ENCODE data around the gene ZNF175. TPM values are rescaled to one million over a fixed set of nuclear protein-coding genes. Genes with fewer than 3 reads are reported as not detected.
"Not testable (repeated sequence)": the region's sequence is repeated elsewhere in the genome, so short reads cannot be mapped to it uniquely, and the experiment has no call there.

Gene ZNF175
- polyA plus RNA-seq, 2 donors = 1.5 to 1.9 TPM

DNA sequence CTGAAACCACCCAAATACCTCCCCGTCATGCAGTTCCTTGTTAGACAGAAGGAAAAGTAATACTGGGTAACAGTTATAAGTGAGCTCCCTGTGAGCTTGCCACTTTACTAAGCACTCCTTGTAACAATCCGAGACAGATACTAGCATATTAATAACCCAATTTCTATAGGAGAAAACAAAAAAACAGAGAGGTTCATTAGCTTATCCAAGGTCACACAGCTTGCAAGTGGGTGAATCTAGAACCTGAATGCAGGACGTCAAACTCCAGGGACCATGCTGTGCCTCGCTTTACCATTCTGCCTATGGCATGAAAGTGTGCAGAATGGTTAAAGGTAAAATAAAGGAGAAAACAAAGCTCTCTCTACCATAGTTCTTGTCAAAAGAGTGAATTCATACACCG lies 43.7 kb downstream of the ZNF175 start:
- H3K36me3 ChIP-seq (ENCODE audit: control insufficient read depth in 2 of 2, insufficient read depth in 2 of 2, low read length in 1 of 2) = no peaks in the 10 kb centered on the region
- H3K9me3 ChIP-seq (ENCODE audit: control insufficient read depth in 2 of 2, insufficient read depth in 1 of 2, low read depth in 1 of 2, low read length in 1 of 2) = peaks cover 2 to 7% of the 10 kb centered on the region in 2 donors
- no peak overlapping the region for H3K27ac ChIP-seq (ENCODE audit: low read depth in 2 of 2, low read length in 1 of 2)
- WGBS, 2 donors = 67 to 70% methylated on average over 5 of the region's 5 CpGs
- no peak overlapping the region for H3K4me3 ChIP-seq (ENCODE audit: low read depth in 1 of 2, low read length in 2 of 2)
- H3K4me1 ChIP-seq (ENCODE audit: control insufficient read depth in 2 of 2, insufficient read depth in 2 of 2, low read length in 1 of 2) = no peaks in the 10 kb centered on the region
- no peaks in the 10 kb centered on the region for H3K27me3 ChIP-seq (ENCODE audit: control insufficient read depth in 1 of 2, insufficient read depth in 2 of 2, low read length in 2 of 2)

DNA sequence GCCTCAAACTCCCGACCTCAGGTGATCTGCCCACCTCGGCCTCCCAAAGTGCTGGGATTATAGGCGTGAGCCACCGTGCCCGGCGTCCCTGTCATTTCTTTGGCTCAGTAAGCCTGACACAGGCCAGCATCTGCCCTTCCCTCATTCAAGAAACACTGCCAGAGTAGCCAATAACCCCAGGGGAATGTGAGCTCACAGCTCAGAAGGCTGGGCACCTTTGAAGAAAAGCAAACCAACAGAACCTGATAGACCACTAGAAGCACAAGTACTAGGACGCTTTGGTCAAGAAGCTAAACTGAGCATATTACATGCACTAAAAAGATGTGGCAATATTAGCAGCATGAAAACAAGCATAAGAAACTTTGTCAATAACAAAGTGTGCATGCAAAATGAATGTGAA lies 44.9 kb downstream of the ZNF175 start:
- 45 to 69% methylated on average over 7 of the region's 7 CpGs for WGBS, 2 donors
- Histone ChIP-seq H3K27ac (ENCODE audit: low read depth in 2 of 2, low read length in 1 of 2) (no peak overlapping the region), H3K36me3 (ENCODE audit: control insufficient read depth in 2 of 2, insufficient read depth in 2 of 2, low read length in 1 of 2) (no peaks in the 10 kb centered on the region), H3K9me3 (ENCODE audit: control insufficient read depth in 2 of 2, insufficient read depth in 1 of 2, low read depth in 1 of 2, low read length in 1 of 2) (peaks cover 2 to 7% of the 10 kb centered on the region in 2 donors), H3K4me3 (ENCODE audit: low read depth in 1 of 2, low read length in 2 of 2) (no peak overlapping the region), H3K4me1 (ENCODE audit: control insufficient read depth in 2 of 2, insufficient read depth in 2 of 2, low read length in 1 of 2) (no peaks in the 10 kb centered on the region), H3K27me3 (ENCODE audit: control insufficient read depth in 1 of 2, insufficient read depth in 2 of 2, low read length in 2 of 2) (no peaks in the 10 kb centered on the region)

DNA sequence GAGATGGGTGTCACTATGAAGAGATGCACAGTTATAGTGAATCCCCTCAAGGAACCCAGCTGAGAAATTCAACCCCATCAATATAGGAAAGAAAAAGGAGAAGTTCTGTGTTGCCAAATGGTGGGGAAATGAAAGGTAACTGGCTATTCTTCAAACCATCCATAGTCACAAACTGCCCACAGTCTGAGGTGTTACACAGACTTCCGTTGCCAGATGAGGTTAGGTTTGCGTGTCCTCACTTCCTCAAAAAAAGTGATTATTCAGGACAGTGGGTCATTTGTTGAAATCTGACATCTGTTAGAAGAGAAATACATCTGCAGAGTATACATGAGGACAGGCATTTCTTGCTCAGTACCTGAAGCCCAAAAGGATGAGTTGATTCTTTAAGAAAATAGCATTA lies 50.1 kb downstream of the ZNF175 start:
- 48 to 51% methylated on average over 2 of the region's 2 CpGs for WGBS, 2 donors
- Histone ChIP-seq H3K27me3 (ENCODE audit: control insufficient read depth in 1 of 2, insufficient read depth in 2 of 2, low read length in 2 of 2) (no peaks in the 10 kb centered on the region), H3K4me1 (ENCODE audit: control insufficient read depth in 2 of 2, insufficient read depth in 2 of 2, low read length in 1 of 2) (no peaks in the 10 kb centered on the region), H3K36me3 (ENCODE audit: control insufficient read depth in 2 of 2, insufficient read depth in 2 of 2, low read length in 1 of 2) (no peaks in the 10 kb centered on the region), H3K9me3 (ENCODE audit: control insufficient read depth in 2 of 2, insufficient read depth in 1 of 2, low read depth in 1 of 2, low read length in 1 of 2) (no peaks in the 10 kb centered on the region), H3K27ac (ENCODE audit: low read depth in 2 of 2, low read length in 1 of 2) (no peak overlapping the region), H3K4me3 (ENCODE audit: low read depth in 1 of 2, low read length in 2 of 2) (no peak overlapping the region)

DNA sequence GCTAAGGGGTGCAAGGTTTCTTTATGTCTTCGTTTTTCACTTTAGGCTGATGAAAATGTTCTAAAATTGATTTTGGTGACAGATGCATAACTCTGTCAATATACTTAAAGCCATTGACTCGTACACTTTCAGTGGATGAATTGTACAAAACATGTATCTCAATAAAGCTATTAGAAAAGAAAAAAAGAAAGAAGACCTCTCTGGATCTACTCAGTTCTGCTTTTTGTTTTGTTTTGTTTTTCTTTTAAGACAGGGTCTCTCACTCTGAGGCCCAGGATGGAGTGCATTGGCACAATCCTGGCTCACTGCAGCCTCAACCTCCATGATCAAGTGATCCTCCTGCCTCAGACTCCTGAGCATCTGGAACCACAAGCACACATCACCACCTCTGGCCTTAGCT lies 55.6 kb downstream of the ZNF175 start:
- WGBS, 2 donors = 39 to 52% methylated on average over 2 of the region's 2 CpGs
- Histone ChIP-seq H3K9me3 (ENCODE audit: control insufficient read depth in 2 of 2, insufficient read depth in 1 of 2, low read depth in 1 of 2, low read length in 1 of 2) (no peaks in the 10 kb centered on the region), H3K27me3 (ENCODE audit: control insufficient read depth in 1 of 2, insufficient read depth in 2 of 2, low read length in 2 of 2) (no peaks in the 10 kb centered on the region), H3K36me3 (ENCODE audit: control insufficient read depth in 2 of 2, insufficient read depth in 2 of 2, low read length in 1 of 2) (no peaks in the 10 kb centered on the region), H3K27ac (ENCODE audit: low read depth in 2 of 2, low read length in 1 of 2) (no peak overlapping the region), H3K4me1 (ENCODE audit: control insufficient read depth in 2 of 2, insufficient read depth in 2 of 2, low read length in 1 of 2) (peaks cover 0 to 2% of the 10 kb centered on the region in 2 donors), H3K4me3 (ENCODE audit: low read depth in 1 of 2, low read length in 2 of 2) (no peak overlapping the region)

DNA sequence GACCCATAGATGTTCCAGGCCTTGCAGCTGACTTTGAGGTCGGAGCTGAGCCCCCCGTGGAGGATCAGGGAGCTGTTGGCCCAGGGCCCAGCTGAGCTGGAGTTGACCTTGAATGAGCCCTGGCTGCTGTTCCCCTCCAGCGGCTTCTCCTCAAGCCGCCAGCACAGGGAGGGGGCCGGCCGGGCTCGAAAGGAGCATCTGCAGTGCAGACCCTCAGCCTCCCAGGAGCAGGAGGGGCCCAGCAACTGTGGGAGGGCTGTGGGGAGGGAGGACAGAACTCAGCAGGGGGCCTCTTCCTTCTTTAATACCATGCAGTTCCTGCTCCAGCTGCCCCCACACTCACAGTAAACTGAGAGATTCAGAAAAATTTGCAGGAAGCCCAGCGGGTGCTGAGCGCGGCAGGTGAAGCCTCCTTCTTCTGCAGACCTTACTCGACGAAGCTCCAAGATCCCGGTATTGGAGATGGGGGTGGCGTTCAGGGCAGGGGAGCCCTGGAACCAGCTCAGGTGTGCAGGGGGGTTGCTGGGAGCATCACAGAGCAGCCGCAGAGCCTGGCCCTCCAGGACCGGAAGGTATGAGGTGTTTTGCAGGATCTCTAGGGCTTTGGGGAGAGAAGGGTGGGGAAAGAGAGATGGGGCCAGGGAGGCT lies 56.5 kb downstream of the ZNF175 start:
- Histone ChIP-seq H3K9me3 (ENCODE audit: control insufficient read depth in 2 of 2, insufficient read depth in 1 of 2, low read depth in 1 of 2, low read length in 1 of 2) (no peaks in the 10 kb centered on the region), H3K4me3 (ENCODE audit: low read depth in 1 of 2, low read length in 2 of 2) (no peak overlapping the region), H3K27me3 (ENCODE audit: control insufficient read depth in 1 of 2, insufficient read depth in 2 of 2, low read length in 2 of 2) (no peaks in the 10 kb centered on the region), H3K36me3 (ENCODE audit: control insufficient read depth in 2 of 2, insufficient read depth in 2 of 2, low read length in 1 of 2) (no peaks in the 10 kb centered on the region), H3K4me1 (ENCODE audit: control insufficient read depth in 2 of 2, insufficient read depth in 2 of 2, low read length in 1 of 2) (peaks cover 0 to 2% of the 10 kb centered on the region in 2 donors), H3K27ac (ENCODE audit: low read depth in 2 of 2, low read length in 1 of 2) (no peak overlapping the region)
- WGBS, 2 donors = 63 to 65% methylated on average over 16 of the region's 16 CpGs

DNA sequence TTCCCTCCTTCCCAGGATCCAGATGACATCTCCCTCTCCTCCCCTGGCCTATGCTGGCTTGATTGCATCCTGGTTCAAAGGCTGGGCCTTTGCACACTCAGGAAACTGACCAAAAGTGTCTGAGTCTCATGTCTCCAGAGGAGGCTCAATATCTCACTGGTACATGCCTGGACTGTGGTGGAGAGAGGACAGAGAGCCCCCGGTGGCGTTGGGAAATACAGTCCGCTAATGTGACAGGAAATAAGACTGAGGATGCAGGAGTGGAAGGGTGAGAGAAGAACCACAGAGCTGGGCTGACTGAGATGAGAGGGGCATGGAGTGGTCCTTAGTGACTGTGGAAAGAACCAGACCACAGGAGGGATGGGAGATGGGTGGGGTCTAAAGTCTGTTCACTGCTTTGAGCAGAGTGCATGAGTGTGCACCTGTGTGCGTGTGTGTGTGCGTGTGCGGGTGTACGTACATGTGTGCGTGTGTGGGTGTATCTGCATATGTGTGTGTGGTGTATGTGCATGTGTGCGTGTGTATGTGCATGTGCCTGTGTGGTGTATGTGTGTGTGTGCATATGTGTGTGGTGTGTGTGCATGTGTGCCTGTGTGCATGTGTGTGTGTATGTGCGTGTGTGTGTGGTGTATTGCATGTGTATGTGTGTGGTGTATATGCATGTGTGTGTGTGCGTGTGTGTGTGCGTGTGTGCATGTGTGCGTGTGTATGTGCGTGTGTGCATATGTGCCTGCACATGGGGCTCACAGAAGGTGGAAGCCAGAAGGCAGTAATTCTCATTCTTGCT lies 57.3 kb downstream of the ZNF175 start:
- Histone ChIP-seq H3K36me3 (ENCODE audit: control insufficient read depth in 2 of 2, insufficient read depth in 2 of 2, low read length in 1 of 2) (no peaks in the 10 kb centered on the region), H3K9me3 (ENCODE audit: control insufficient read depth in 2 of 2, insufficient read depth in 1 of 2, low read depth in 1 of 2, low read length in 1 of 2) (no peaks in the 10 kb centered on the region), H3K4me1 (ENCODE audit: control insufficient read depth in 2 of 2, insufficient read depth in 2 of 2, low read length in 1 of 2) (peaks cover 0 to 2% of the 10 kb centered on the region in 2 donors), H3K27ac (ENCODE audit: low read depth in 2 of 2, low read length in 1 of 2) (no peak overlapping the region), H3K27me3 (ENCODE audit: control insufficient read depth in 1 of 2, insufficient read depth in 2 of 2, low read length in 2 of 2) (no peaks in the 10 kb centered on the region), H3K4me3 (ENCODE audit: low read depth in 1 of 2, low read length in 2 of 2) (no peak overlapping the region)
- 86 to 88% methylated on average over 14 of the region's 14 CpGs for WGBS, 2 donors

DNA sequence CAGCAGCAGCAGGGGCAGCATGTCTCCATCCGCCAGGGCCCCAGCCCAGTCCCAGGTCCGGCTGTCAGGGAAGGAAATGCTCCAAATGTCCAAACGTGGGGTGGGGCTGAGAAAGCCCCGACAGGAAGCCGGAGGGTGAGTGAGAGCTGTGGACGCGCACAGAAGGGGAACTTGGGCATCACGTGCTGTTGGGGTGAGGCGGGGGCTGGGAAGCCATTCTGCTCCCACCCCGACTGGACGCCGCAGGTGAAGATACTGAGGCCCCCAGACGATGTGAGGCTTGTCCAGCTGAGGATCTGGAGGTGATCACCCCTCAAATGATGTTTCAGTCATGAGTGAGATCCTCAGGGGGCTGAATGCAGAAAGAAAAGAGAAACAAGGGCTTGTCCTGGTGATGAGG lies 59.2 kb downstream of the ZNF175 start, which contains the start of gene SIGLEC5:
SIGLEC5 (minus strand) TSS at position 87 of the 400 bp plus-strand sequence; CDS start at position 21, 66 bp downstream.
- H3K4me1 ChIP-seq (ENCODE audit: control insufficient read depth in 2 of 2, insufficient read depth in 2 of 2, low read length in 1 of 2); H3K9me3 ChIP-seq (ENCODE audit: control insufficient read depth in 2 of 2, insufficient read depth in 1 of 2, low read depth in 1 of 2, low read length in 1 of 2); H3K27me3 ChIP-seq (ENCODE audit: control insufficient read depth in 1 of 2, insufficient read depth in 2 of 2, low read length in 2 of 2); H3K4me3 ChIP-seq (ENCODE audit: low read depth in 1 of 2, low read length in 2 of 2); H3K27ac ChIP-seq (ENCODE audit: low read depth in 2 of 2, low read length in 1 of 2); H3K36me3 ChIP-seq (ENCODE audit: control insufficient read depth in 2 of 2, insufficient read depth in 2 of 2, low read length in 1 of 2): not testable (repeated sequence)
- WGBS, 2 donors = 61 to 64% methylated on average over 9 to 10 of the region's 13 CpGs

DNA sequence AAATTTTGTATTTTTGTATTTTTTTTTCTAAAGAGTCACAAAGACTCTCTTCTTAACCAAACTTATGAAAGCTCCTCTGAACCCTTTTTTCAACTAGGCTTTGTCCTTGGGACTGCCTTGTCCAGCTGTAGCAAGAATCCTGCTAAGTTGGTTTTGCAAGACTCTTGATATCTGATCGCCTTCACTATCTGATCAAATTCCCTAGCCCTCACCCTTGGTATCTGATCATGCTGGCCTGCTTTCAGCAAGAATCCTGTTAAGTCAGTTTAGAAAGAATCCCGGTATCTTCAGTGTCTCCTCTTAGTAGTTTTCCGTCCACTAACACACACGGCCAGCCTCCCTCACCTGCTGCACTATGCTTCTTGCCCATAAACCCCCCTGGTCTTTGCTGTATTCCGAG lies 61.0 kb downstream of the ZNF175 start:
- Histone ChIP-seq H3K27ac (ENCODE audit: low read depth in 2 of 2, low read length in 1 of 2) (no peak overlapping the region), H3K36me3 (ENCODE audit: control insufficient read depth in 2 of 2, insufficient read depth in 2 of 2, low read length in 1 of 2) (no peaks in the 10 kb centered on the region), H3K4me3 (ENCODE audit: low read depth in 1 of 2, low read length in 2 of 2) (no peak overlapping the region), H3K27me3 (ENCODE audit: control insufficient read depth in 1 of 2, insufficient read depth in 2 of 2, low read length in 2 of 2) (no peaks in the 10 kb centered on the region), H3K4me1 (ENCODE audit: control insufficient read depth in 2 of 2, insufficient read depth in 2 of 2, low read length in 1 of 2) (peaks cover 0 to 2% of the 10 kb centered on the region in 2 donors), H3K9me3 (ENCODE audit: control insufficient read depth in 2 of 2, insufficient read depth in 1 of 2, low read depth in 1 of 2, low read length in 1 of 2) (peaks cover 2 to 3% of the 10 kb centered on the region in 2 donors)
- WGBS, 2 donors = 72 to 76% methylated on average over 5 of the region's 5 CpGs

DNA sequence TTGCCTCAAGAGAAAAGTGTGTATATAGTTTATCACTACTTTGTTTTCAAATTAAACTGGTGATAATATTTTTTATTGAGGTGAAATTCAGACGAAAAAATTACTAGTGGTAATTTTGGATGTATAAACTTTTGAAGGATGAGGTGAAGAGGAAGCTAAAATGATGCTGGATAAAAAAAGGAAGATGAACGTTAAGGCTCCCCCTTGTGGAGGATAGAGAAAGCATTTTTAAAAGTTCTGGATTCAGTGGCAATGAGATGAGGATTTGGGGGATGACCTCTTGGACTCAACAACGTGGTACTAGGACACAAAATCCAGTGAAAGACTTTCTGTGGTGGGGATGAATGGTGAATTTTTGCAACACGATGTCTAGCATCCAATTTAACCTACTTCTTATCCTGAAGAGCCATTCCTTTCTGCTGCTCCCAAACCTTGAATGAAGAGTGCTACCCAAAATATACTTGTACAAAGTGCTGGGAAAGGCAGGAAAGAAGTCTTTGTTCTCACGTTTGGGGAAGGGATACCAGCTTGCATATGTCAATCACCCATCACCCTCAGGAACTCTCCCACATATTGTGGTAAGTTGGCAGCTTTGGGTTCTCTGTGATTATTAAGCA lies 66.4 kb downstream of the ZNF175 start:
- Histone ChIP-seq H3K9me3 (ENCODE audit: control insufficient read depth in 2 of 2, insufficient read depth in 1 of 2, low read depth in 1 of 2, low read length in 1 of 2) (peaks cover 2 to 3% of the 10 kb centered on the region in 2 donors), H3K27ac (ENCODE audit: low read depth in 2 of 2, low read length in 1 of 2) (no peak overlapping the region), H3K27me3 (ENCODE audit: control insufficient read depth in 1 of 2, insufficient read depth in 2 of 2, low read length in 2 of 2) (no peaks in the 10 kb centered on the region), H3K4me3 (ENCODE audit: low read depth in 1 of 2, low read length in 2 of 2) (no peak overlapping the region), H3K4me1 (ENCODE audit: control insufficient read depth in 2 of 2, insufficient read depth in 2 of 2, low read length in 1 of 2) (no peaks in the 10 kb centered on the region), H3K36me3 (ENCODE audit: control insufficient read depth in 2 of 2, insufficient read depth in 2 of 2, low read length in 1 of 2) (no peaks in the 10 kb centered on the region)
- 15 to 21% methylated on average over 5 of the region's 5 CpGs for whole genome bisulfite sequencing, 2 donors
